Caco-2 (cell line): ENCODE data around the gene TUBB4B. TPM values are rescaled to one million over a fixed set of nuclear protein-coding genes. Genes with fewer than 3 reads are reported as not detected.
A peak's percentile ranks its signal among the peaks of the same experiment; 100 is the strongest.

Experiments used
- BruUV-seq: library from RNA; stranded (reverse); fragments of 400-500 nt; replicated peaks from 2 replicates; lab custom pipeline; 2021; lab: Mats Ljungman, UMichigan
- CTCF ChIA-PET: fragments of 300-600 bp; sonication (Branson Sonifier 250); formaldehyde crosslinking; loops from one replicate; lab custom pipeline; 2022; ENCODE audit warnings: antibody characterized with exemption; lab: Charles Lee
- POLR2A ChIA-PET: fragments of 300-600 bp; sonication (Branson Sonifier 250); formaldehyde crosslinking; loops from one replicate; lab custom pipeline; 2022; ENCODE audit warnings: antibody characterized with exemption; lab: Charles Lee
- DNase-seq, 2 experiments: peaks; one replicate each; pipeline versions ENCODE4 v3.0.0 to v3.0.0-alpha.2; 2020 to 2022
- H3K27me3 ChIP-seq: replicated peaks from 2 replicates; pipeline ENCODE4 v1.6.0; 2011; ENCODE audit warnings: low read length; ENCODE audit not compliant: control insufficient read depth, insufficient read depth
- H3K36me3 ChIP-seq: 2 replicates; pipeline ENCODE4 v1.5.1; 2011; ENCODE audit warnings: low read length; ENCODE audit not compliant: control insufficient read depth, insufficient read depth
- H3K4me1 ChIP-seq: fragments of 250-450 bp; sonication (Bioruptor Pico); 2 replicates; pipeline ENCODE4 v1.5.1; 2020; ENCODE audit warnings: mild to moderate bottlenecking
- H3K4me3 ChIP-seq: 2 replicates; pipeline ENCODE4 v1.5.1; 2011; ENCODE audit warnings: low read depth, mild to moderate bottlenecking, control low read depth, low read length
- H3K9me3 ChIP-seq: fragments of 250-450 bp; sonication (Bioruptor Pico); 2 replicates; pipeline ENCODE4 v1.5.1; 2020; ENCODE audit warnings: mild to moderate bottlenecking, moderate library complexity
- H3K27ac Mint-ChIP-seq: one replicate; pipeline ENCODE4 v1.8.0; 2022; ENCODE audit warnings: mixed read lengths; ENCODE audit not compliant: unreplicated experiment
- H3K27me3 Mint-ChIP-seq: one replicate; pipeline ENCODE4 v1.8.0; 2022; ENCODE audit warnings: mixed read lengths; ENCODE audit not compliant: insufficient read depth, unreplicated experiment
- H3K36me3 Mint-ChIP-seq: one replicate; pipeline ENCODE4 v1.8.0; 2022; ENCODE audit warnings: mild to moderate bottlenecking, mixed read lengths; ENCODE audit not compliant: insufficient read depth, unreplicated experiment
- H3K4me1 Mint-ChIP-seq: one replicate; pipeline ENCODE4 v1.8.0; 2022; ENCODE audit warnings: low read depth, mixed read lengths; ENCODE audit not compliant: unreplicated experiment
- H3K4me3 Mint-ChIP-seq: one replicate; pipeline ENCODE4 v1.8.0; 2022; ENCODE audit warnings: mild to moderate bottlenecking, moderate library complexity, mixed read lengths; ENCODE audit not compliant: unreplicated experiment
- H3K9me3 Mint-ChIP-seq: one replicate; pipeline ENCODE4 v1.8.0; 2022; ENCODE audit warnings: mixed read lengths; ENCODE audit not compliant: unreplicated experiment
- CTCF ChIP-seq, 2 experiments: fragments of 200-600 bp in 1 of 2; IDR thresholded peaks; 1 replicate in 1 of 2; 2 replicates in 1 of 2; pipeline versions ENCODE4 v1.5.1 to v1.8.0; 2011 to 2022; ENCODE audit warnings: antibody characterized with exemption in 1 of 2, control low read depth in 1 of 2, inconsistent platforms in 1 of 2, low read depth in 1 of 2, low read length in 1 of 2, mild to moderate bottlenecking in 1 of 2, moderate library complexity in 1 of 2; ENCODE audit not compliant: insufficient read depth in 1 of 2, severe bottlenecking in 1 of 2, unreplicated experiment in 1 of 2
- intact Hi-C: fragments of 100-400 bp; cut with micrococcal nuclease; formaldehyde crosslinking; loops from one replicate; pipeline ENCODE4 v1.10.0; 2022; ENCODE audit not compliant: unreplicated experiment
- total RNA-seq: library from RNA; stranded (reverse); gene quantifications from 2 replicates; pipeline ENCODE4 v1.2.3, GENCODE V29; 2022

Gene TUBB4B
- total RNA-seq, 1 experiment from 2014 or later, result 487 TPM

GRCh38 chr9:137271696-137272076, 30.6 kb downstream of the TUBB4B start:
- ChIA-PET POLR2A (no interaction called here), CTCF (no interaction called here)
- Mint-ChIP-seq H3K36me3 (peaks cover 72% of the 10 kb centered on the region), H3K9me3 (no peaks in the 10 kb centered on the region), H3K4me3 (no peak overlapping the region), H3K27me3 (no peaks in the 10 kb centered on the region), H3K4me1 (no peaks in the 10 kb centered on the region), H3K27ac (no peak overlapping the region)
- no peak for TF ChIP-seq CTCF (IDR thresholded peaks at IDR 0.05; ENCODE audit: insufficient read depth in 1 of 2, low read depth in 1 of 2, low read length in 1 of 2, severe bottlenecking in 1 of 2, unreplicated experiment in 1 of 2)
- DNase-seq, result no peak
- no peaks in the 10 kb centered on the region for H3K27me3 ChIP-seq
- intact Hi-C loops, result no loop called here
- H3K4me3 ChIP-seq, result no peak overlapping the region
- H3K9me3 ChIP-seq, result no peaks in the 10 kb centered on the region
- no peaks in the 10 kb centered on the region for H3K4me1 ChIP-seq
- BruUV-seq, result no TSS peak
- peaks cover 1% of the 10 kb centered on the region; the same call in 1 of the 2 replicates for H3K36me3 ChIP-seq

GRCh38 chr9:137272241-137273094, 31.4 kb downstream of the TUBB4B start:
- Histone ChIP-seq H3K9me3 (no peaks in the 10 kb centered on the region), H3K4me3 (no peak overlapping the region), H3K4me1 (no peaks in the 10 kb centered on the region), H3K27me3 (no peaks in the 10 kb centered on the region), H3K36me3 (peaks cover 1% of the 10 kb centered on the region)
- TF ChIP-seq CTCF (IDR thresholded peaks at IDR 0.05; ENCODE audit: insufficient read depth in 1 of 2, low read depth in 1 of 2, low read length in 1 of 2, severe bottlenecking in 1 of 2, unreplicated experiment in 1 of 2), result no peak
- H3K9me3 Mint-ChIP-seq, result no peaks in the 10 kb centered on the region
- BruUV-seq, result no TSS peak
- H3K27ac Mint-ChIP-seq, result no peak overlapping the region
- H3K4me3 Mint-ChIP-seq, result no peak overlapping the region
- ChIA-PET POLR2A (interaction anchor here (0.5 kb wide), 1 partner anchor 12 kb away, joined by 4 read pairs; no protein-coding TSS in a partner anchor), CTCF (interaction anchor here (0.8 kb wide), 1 partner anchor 14 kb away, joined by 3 read pairs; no protein-coding TSS in a partner anchor)
- DNase-seq, result peak in 1 of 2 experiments; percentile 33
- intact Hi-C loops, result no loop called here
- peaks cover 64% of the 10 kb centered on the region for H3K36me3 Mint-ChIP-seq
- no peaks in the 10 kb centered on the region for H3K27me3 Mint-ChIP-seq
- no peaks in the 10 kb centered on the region for H3K4me1 Mint-ChIP-seq

GRCh38 chr9:137273095-137273490, 32.0 kb downstream of the TUBB4B start:
- Histone ChIP-seq H3K4me1 (no peaks in the 10 kb centered on the region), H3K27me3 (no peaks in the 10 kb centered on the region), H3K36me3 (peaks cover 1% of the 10 kb centered on the region), H3K9me3 (0 out of 2 replicates have a peak, but pooled peaks cover 6% of the 10 kb centered on the region), H3K4me3 (no peak overlapping the region)
- no peak for DNase-seq
- BruUV-seq, result TSS peak; percentile 25
- Mint-ChIP-seq H3K27ac (no peak overlapping the region), H3K36me3 (peaks cover 57% of the 10 kb centered on the region), H3K4me1 (no peaks in the 10 kb centered on the region), H3K27me3 (no peaks in the 10 kb centered on the region), H3K9me3 (no peaks in the 10 kb centered on the region), H3K4me3 (no peak overlapping the region)
- intact Hi-C loops, result no loop called here
- ChIA-PET CTCF (interaction anchor here (0.8 kb wide), 1 partner anchor 14 kb away, joined by 3 read pairs; no protein-coding TSS in a partner anchor), POLR2A (interaction anchor here (0.5 kb wide), 1 partner anchor 11 kb away, joined by 4 read pairs; no protein-coding TSS in a partner anchor)
- no peak for TF ChIP-seq CTCF (IDR thresholded peaks at IDR 0.05; ENCODE audit: insufficient read depth in 1 of 2, low read depth in 1 of 2, low read length in 1 of 2, severe bottlenecking in 1 of 2, unreplicated experiment in 1 of 2)
